ENCODE data around the gene POLE2.
"Not testable (repeated sequence)": the region's sequence is repeated elsewhere in the genome, so short reads cannot be mapped to it uniquely, and the experiment has no call there.

The POLE2 gene

DNA sequence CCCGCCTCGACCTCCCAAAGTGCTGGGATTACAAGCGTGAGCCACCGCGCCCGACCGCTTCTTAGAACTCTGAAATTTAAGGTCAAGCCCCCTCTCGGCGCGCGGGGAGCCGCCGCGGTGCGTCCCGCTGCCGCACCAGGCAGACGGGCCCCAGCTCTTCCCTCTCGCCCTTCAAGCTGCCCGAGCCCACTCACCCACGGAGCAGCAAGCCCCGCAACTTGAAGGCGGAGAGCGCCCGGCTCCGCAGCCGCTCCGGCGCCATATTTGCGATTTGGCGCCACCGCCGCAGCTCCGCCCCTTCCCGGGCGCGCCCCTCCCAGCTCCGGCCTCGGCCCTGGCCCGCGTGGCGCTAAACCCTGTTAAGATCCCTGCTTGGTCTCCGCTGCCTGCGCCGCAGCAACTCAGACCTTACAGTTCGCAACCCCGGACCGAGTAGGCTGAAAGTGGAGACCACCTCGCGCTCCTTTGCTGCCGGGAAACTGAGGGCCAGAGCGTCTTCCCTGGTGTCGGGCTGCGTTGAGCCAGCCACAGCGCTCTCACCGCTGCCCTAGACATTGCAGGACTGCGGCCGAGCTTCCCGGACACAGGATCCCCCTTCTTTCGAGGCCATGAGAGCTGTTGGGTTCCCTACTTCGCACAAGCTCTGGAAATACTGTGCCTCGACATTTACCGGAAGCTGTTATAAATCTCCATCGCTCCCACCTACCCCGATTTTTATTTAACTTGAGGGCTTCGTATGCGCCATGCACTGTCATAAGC, at the start of gene POLE2:
TSS of gene POLE2 (minus strand) at position 273 of the 759 bp plus-strand sequence. CDS start at position 262, 11 bp downstream.
- DNase-seq = peak; percentile 80

GRCh38 chr14:49735669-49736068, 47.7 kb upstream of the POLE2 start:
- not testable (repeated sequence) for DNase-seq

DNA sequence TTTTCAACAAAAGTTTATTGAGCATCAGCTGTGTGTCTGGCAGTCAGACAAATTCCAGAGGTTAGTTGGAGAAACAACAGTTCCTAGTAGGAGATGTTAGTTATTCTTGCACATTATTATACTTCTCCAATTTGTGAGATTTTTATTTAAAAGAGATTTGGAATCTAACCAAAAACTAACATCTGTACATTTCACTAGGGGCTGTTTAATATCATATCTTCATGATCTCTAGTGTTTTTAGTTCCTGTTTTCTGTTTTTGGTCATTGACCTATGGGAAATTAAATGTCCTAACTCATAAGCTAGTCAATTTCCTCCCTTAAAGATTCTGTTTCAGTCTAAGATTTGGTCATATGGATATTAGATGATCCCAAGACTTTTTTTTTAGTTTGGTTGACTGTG, 45.8 kb upstream of the POLE2 start:
- DNase-seq = no peak

GRCh38 chr14:49732896-49733295, 44.9 kb upstream of the POLE2 start:
- no peak for DNase-seq

DNA sequence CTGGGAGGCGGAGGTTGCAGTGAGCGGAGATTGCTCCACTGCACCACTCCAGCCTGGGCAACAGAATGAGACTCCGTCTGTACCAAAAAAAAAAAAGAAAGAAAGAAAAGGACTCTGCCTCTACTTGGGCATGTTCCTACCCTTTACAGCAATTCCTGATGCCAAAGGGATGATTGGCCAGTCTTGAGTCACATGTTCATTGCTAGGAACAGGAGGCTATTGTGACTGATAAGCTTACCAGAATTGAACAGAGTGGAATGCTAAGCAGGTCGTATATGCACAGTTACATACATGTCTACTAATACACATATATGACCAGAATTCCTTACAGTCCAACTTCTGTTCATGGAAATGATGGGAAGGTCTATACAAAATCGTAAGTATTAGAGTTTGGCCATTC, 39.2 kb upstream of the POLE2 start:
- DNase-seq = no peak

DNA sequence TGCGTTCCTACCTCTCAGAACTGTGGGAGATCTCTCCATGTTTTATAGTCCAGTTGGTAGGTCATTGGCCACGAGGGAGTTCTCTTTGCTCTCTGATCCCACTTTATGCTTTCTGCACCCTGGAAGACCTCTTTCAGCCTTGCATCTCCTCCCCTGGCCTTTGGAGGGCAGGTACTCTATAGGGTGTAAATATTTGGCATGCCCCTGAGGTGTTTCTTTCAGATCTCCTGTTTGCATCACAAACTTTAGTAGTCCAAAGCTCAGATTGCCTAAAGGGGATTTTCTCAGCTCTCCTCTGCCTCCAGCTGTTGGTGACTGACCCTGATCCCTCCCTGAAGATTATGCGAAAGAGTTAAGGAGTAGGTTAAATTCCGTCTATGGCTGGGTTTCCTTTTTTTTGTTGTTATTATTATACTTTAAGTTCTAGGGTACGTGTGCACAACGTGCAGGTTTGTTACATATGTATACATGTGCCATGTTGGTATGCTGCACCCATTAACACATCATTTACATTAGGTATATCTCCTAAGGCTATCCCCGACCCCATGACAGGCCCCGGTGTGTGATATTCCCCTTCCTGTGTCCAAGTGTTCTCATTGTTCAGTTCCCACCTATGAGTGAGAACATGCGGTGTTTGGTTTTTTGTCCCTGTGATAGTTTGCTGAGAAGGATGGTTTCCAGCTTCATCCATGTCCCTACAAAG, 33.9 kb upstream of the POLE2 start:
- not testable (repeated sequence) for DNase-seq

GRCh38 chr14:49720744-49721143, 32.7 kb upstream of the POLE2 start:
- DNase-seq = no peak

- DNase-seq = not testable (repeated sequence)
Observed at GRCh38 chr14:49710993-49711392, 23.0 kb upstream of the POLE2 start.

- DNase-seq = not testable (repeated sequence)
Observed at GRCh38 chr14:49704471-49704870, 16.5 kb upstream of the POLE2 start.

DNA sequence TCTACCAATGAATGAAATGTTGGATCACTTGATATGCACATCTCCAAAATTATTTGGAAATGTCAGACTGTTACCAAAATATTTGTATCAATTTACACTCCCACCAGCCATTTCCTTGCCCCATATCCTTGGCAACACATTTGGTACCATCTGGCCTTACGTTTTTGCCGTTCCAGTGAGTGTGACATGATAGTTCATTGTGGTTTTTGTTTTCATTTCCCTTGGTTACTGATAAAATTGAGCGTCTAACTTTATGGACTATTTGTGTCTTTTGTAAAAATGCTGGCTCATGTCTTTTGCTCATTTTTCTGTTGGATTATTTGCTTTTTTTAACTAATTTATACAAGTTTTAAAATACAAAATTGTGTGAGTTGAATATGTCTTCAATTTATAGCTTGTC, 16.0 kb upstream of the POLE2 start:
- DNase-seq = no peak

GRCh38 chr14:49702725-49703124, 14.7 kb upstream of the POLE2 start:
- no peak for DNase-seq

- not testable (repeated sequence) for DNase-seq
Observed at GRCh38 chr14:49693735-49694124, 5.7 kb upstream of the POLE2 start.

DNA sequence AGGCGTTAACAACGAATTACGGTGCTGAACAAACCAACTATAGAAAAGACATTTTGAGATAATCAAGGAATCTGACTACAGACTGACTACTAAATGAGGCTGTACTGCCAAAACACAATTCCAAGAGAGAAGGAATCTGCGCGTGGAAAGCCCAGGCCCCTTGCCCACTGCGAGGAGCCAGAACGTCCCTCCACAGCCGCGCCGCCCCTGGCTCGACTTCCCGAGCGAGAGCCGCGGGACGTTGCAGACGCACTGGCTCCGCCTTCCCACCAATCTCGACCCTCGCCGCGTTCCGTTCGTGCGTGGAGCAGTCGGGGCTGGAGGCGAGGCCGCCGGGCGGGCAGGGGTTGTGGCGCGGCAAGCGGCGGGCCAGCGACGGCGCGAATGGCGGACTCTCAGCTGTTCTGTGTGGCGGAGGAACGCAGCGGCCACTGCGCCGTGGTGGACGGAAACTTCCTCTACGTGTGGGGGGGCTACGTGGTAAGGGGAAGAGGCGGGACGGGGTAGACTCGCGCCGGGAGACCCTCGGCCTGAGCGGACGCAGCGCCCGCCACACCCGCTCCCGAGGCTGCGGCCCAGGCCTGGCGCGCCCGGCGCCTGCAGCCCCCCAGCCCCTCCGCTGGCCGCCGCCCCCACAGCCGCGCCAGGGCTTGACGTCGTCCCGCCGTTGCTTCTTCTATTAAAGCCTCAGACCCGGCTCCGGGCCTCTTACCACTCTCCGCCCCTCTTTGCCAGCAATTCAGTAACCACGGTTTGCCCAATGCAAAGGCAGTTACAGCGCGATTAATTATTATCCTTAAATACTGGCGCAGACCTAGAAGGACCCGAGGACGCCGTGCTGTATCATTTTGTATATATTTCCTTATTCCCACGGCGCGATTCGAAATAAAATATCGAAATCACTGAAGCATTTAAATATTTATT, 5.1 kb upstream of the POLE2 start, which contains the start of gene KLHDC1:
TSS of gene KLHDC1 (plus strand) at position 310 of the 924 bp plus-strand sequence. CDS start at position 385, 75 bp downstream.
- peak; percentile 74 for DNase-seq

DNA sequence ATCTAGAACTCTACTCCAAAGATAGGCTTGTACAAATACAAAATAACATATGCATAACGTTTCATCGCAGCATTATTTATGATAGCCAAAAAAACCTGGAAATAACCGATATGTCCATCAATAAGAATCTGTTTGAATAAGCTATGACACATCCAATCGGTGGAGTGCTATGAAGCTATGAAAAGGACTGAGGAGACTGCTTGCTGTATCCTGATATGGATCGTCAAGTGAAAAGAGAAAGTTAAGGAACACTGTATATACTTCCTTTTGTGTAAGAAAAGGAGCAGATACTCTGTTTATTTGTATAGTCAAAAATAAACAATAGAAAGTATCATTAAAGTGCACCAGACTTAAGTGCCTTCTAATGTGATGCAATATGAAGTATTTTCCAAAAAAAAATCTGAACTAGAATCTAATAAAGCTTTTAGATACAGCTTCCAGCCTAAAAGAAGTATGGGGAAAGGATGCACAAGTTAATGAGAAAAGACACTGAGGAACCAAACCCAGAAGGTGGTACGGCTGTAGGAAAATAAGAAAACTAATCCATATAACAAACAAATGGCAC, 4.3 kb upstream of the POLE2 start:
- no peak for DNase-seq

DNA sequence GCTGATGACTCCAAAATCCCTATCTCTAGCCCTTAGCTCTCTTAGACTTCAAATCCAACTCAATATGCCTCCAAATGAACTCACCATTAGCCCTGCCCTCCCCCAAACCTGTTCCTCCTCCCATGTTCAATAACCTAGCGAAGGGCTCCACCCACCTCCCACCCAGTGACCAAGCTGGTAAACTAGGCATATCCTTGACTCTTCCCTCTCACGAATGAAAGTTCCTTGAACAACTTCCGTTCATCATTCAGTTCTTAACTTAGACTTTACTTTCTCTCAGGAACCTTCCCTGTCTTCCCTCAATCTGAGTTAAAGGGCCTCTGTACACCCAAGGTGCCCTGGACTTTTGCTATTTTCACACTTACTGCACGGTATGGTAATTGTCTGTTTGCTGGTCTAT, 3.0 kb upstream of the POLE2 start:
- no peak for DNase-seq

GRCh38 chr14:49688701-49689030, 652 bp upstream of the POLE2 start:
- DNase-seq = no peak

- no peak for DNase-seq
Observed at GRCh38 chr14:49686425-49686824, 1.6 kb downstream of the POLE2 start.

GRCh38 chr14:49679271-49679670, 8.7 kb downstream of the POLE2 start:
- DNase-seq = no peak

GRCh38 chr14:49677643-49678042, 10.4 kb downstream of the POLE2 start:
- no peak for DNase-seq

DNA sequence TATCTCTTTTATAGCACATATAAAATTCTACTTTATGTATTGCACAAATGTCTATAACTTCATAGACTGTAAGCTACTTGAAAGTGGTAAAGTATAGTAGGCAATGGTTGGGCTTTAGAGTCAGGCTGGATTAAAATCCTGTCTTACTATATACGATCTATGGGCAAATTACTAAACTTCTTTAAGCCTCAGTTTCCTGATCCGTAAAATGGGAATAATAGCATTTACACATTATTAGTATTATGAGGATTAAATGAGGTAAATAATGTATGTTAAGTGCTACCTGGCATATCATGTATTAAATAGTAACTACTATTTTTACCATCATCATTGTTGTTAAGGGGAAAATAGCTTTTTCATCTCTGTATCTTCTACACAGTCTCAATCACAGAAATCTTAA, 14.4 kb downstream of the POLE2 start:
- no peak for DNase-seq

- DNase-seq = no peak
Observed at GRCh38 chr14:49670475-49670874, 17.5 kb downstream of the POLE2 start.

- DNase-seq = no peak
Observed at GRCh38 chr14:49659526-49660455, 28.2 kb downstream of the POLE2 start.
